Fibroblast of pulmonary artery (primary cell): ENCODE data around the gene FOXO6.

ENCODE experiments used
- DNase-seq: peaks from one replicate; pipeline ENCODE4 v3.0.0-alpha.2; 2010; ENCODE audit warnings: low read depth
- H3K4me3 ChIP-seq: replicated peaks from 2 replicates; pipeline ENCODE4 v1.5.1; 2011; ENCODE audit warnings: low read depth, mild to moderate bottlenecking, control low read depth, low read length, moderate library complexity
- CTCF ChIP-seq: IDR thresholded peaks from 2 replicates; pipeline ENCODE4 v1.5.1; 2011; ENCODE audit warnings: mild to moderate bottlenecking, control low read depth, low read length, inconsistent platforms; ENCODE audit errors: missing control alignments

FOXO6 gene

GRCh38 chr1:41378222-41378621 is 17.0 kb downstream of the FOXO6 start:
- TF ChIP-seq CTCF, result no peak
- DNase-seq, result no peak

GRCh38 chr1:41378999-41379737 is 17.9 kb downstream of the FOXO6 start:
- DNase-seq, result no peak
- H3K4me3 ChIP-seq, result no peak overlapping the region
- TF ChIP-seq CTCF, result no peak

More at GRCh38 chr1:41378222-41378621, 17.0 kb downstream of the FOXO6 start:
- H3K4me3 ChIP-seq, result no peak overlapping the region

DNA sequence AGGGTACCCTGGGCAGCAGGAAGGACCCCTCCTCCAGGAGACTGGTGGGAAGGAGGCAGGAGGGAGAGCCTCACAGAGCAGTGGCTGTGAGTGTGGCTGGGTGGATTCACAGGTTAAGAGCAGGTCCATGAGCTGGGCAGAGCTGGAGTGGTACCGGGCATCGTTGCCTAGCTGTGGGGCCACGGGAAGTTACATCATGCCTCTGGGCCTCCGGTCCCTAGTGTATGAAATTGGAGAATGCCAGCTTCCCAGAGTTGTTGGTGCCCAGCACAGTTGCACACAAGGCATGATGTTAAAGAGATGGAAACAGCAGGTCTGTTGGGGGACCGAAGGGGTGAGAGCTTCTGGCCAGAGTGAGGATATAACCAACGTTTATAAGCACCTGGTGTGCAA is 18.5 kb downstream of the FOXO6 start:
- no peak for TF ChIP-seq CTCF
- no peak overlapping the region for H3K4me3 ChIP-seq
- no peak for DNase-seq

DNA sequence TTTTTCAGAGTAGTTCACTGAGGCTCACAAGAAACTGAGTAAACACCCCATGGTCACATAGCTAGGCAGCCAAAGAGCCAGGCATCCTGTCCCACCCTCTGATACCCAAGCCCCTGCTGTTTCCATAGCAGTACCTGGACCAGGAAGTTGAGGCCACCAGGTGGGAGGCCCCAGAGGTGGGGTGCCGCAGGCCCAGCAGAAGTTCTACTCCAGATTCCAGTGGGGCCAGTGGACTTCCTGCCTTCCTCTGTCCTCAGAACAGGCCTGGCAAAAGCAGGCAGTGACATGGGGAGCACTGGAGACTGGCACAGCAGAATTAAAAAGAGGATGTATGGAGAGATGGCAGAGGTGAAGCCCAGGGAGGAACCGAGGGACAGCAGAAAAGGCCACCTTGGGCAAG is 19.0 kb downstream of the FOXO6 start:
- DNase-seq, result no peak
- no peak for TF ChIP-seq CTCF
- no peak overlapping the region for H3K4me3 ChIP-seq

DNA sequence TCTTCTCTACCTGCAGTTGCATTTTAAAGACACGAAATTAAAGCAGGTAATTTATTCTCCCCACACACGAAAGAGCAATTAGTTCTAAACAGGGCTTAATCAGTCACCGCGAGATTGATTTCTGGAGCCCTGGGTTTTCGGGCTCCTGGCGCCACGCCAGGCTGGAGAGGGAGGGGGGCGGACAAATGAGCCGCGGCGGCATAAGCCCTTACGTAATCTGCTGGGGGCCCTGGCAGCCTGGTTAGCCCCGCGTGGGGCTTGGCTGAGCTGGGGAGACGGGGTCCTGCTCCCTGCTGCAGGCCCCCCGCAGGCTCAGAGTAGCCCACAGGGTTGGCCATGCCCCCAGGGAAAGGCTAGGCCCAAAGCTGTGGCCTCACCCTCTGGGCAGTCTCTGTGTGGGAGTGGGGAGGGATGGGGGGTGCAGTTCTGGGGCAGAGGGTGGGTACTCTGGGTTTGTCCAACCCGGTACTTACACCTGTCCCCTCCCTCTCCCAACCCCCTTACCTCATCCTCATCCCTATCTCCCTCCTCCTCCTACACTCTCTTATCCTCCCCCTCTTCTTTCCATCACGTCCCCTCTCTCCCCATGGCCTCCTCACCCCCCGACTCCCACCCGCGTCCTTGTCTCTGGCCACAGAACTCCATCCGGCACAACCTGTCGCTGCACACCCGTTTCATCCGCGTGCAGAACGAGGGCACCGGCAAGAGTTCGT is 19.9 kb downstream of the FOXO6 start:
- H3K4me3 ChIP-seq, result no peak overlapping the region
- no peak for DNase-seq
- no peak for TF ChIP-seq CTCF

GRCh38 chr1:41381692-41382479 is 20.7 kb downstream of the FOXO6 start:
- TF ChIP-seq CTCF, result no peak
- H3K4me3 ChIP-seq, result peak overlapping the region; percentile 34
- peak; percentile 19 for DNase-seq
